ENCODE results near the gene UBXN1.

The UBXN1 gene

GRCh38 chr11:62678770-62679696, at the start of gene UBXN1:
Gene UBXN1 (minus strand): TSS chr11:62679073. CDS start chr11:62678923, 150 bp downstream.
- peak; percentile 64 for DNase-seq (ENCODE audit: low read depth, low spot score)

- DNase-seq (ENCODE audit: low read depth, low spot score) = peak; percentile 66
Observed at GRCh38 chr11:62728171-62728988, 49.5 kb upstream of the UBXN1 start, which contains the start of gene TTC9C. Gene TTC9C (plus strand): TSS chr11:62728486. CDS start chr11:62728849, 363 bp downstream.

GRCh38 chr11:62727872-62728170, 48.9 kb upstream of the UBXN1 start:
- peak; percentile 61 for DNase-seq (ENCODE audit: low read depth, low spot score)

- peak; percentile 95 for DNase-seq (ENCODE audit: low read depth, low spot score)
Observed at GRCh38 chr11:62727165-62727871, 48.4 kb upstream of the UBXN1 start, which contains the start of gene HNRNPUL2. Gene HNRNPUL2 (minus strand): TSS chr11:62727457. CDS start chr11:62727156, 301 bp downstream.

GRCh38 chr11:62726915-62727164, 48.0 kb upstream of the UBXN1 start:
- no peak for DNase-seq (ENCODE audit: low read depth, low spot score)

GRCh38 chr11:62726156-62726914, 47.5 kb upstream of the UBXN1 start:
- no peak for DNase-seq (ENCODE audit: low read depth, low spot score)

- DNase-seq (ENCODE audit: low read depth, low spot score) = no peak
Observed at GRCh38 chr11:62725646-62726045, 46.8 kb upstream of the UBXN1 start.

GRCh38 chr11:62724171-62724570, 45.3 kb upstream of the UBXN1 start:
- no peak for DNase-seq (ENCODE audit: low read depth, low spot score)

GRCh38 chr11:62721994-62722393, 43.1 kb upstream of the UBXN1 start:
- no peak for DNase-seq (ENCODE audit: low read depth, low spot score)

- no peak for DNase-seq (ENCODE audit: low read depth, low spot score)
Observed at GRCh38 chr11:62719302-62719978, 40.6 kb upstream of the UBXN1 start.

- no peak for DNase-seq (ENCODE audit: low read depth, low spot score)
Observed at GRCh38 chr11:62716816-62717215, 37.9 kb upstream of the UBXN1 start.

- DNase-seq (ENCODE audit: low read depth, low spot score) = no peak
Observed at GRCh38 chr11:62716206-62716605, 37.3 kb upstream of the UBXN1 start.

GRCh38 chr11:62715150-62716130, 36.6 kb upstream of the UBXN1 start:
- no peak for DNase-seq (ENCODE audit: low read depth, low spot score)

GRCh38 chr11:62713343-62713742, 34.5 kb upstream of the UBXN1 start:
- no peak for DNase-seq (ENCODE audit: low read depth, low spot score)

- no peak for DNase-seq (ENCODE audit: low read depth, low spot score)
Observed at GRCh38 chr11:62712861-62713260, 34.0 kb upstream of the UBXN1 start.

- no peak for DNase-seq (ENCODE audit: low read depth, low spot score)
Observed at GRCh38 chr11:62712276-62712812, 33.5 kb upstream of the UBXN1 start.

- DNase-seq (ENCODE audit: low read depth, low spot score) = no peak
Observed at GRCh38 chr11:62710001-62710345, 31.1 kb upstream of the UBXN1 start.

GRCh38 chr11:62709247-62710000, 30.6 kb upstream of the UBXN1 start:
- DNase-seq (ENCODE audit: low read depth, low spot score) = peak; percentile 91

GRCh38 chr11:62708793-62709192, 29.9 kb upstream of the UBXN1 start:
- DNase-seq (ENCODE audit: low read depth, low spot score) = no peak

All from activated naive CD8-positive, alpha-beta T cell treated with anti-CD3 and anti-CD28 coated beads, Interleukin-2, amount 50 U/mL, for 16 hours (primary cell).